RWPE2 (cell line): Measurements from ENCODE around the gene TSPAN18.

Source experiments
- ATAC-seq: fragments of 200-7000 bp; cut with Tn5 transposase; 3 replicates; pipeline ENCODE4 v1.9.1; 2021; ENCODE audit warnings: low read depth
- DNase-seq: peaks from one replicate; pipeline ENCODE4 v3.0.0-alpha.2; 2020; ENCODE audit warnings: low spot score
- H3K27ac ChIP-seq: fragments of 450-650 bp; 2 replicates; pipeline ENCODE4 v1.5.1; 2017; ENCODE audit warnings: mild to moderate bottlenecking; ENCODE audit not compliant: poor library complexity, severe bottlenecking
- H3K27me3 ChIP-seq: fragments of 250-450 bp; sonication (Bioruptor Pico); 2 replicates; pipeline ENCODE4 v1.5.1; 2021; ENCODE audit warnings: mild to moderate bottlenecking, moderate library complexity; ENCODE audit not compliant: insufficient read depth, poor library complexity, severe bottlenecking
- H3K36me3 ChIP-seq: fragments of 250-450 bp; sonication (Bioruptor Pico); 2 replicates; pipeline ENCODE4 v1.5.1; 2020; ENCODE audit warnings: low read depth, mild to moderate bottlenecking, moderate library complexity
- H3K4me1 ChIP-seq: fragments of 250-450 bp; sonication (Bioruptor Pico); 2 replicates; pipeline ENCODE4 v1.5.1; 2021; ENCODE audit warnings: mild to moderate bottlenecking, moderate library complexity; ENCODE audit not compliant: insufficient read depth, poor library complexity, severe bottlenecking
- H3K4me3 ChIP-seq: fragments of 250-450 bp; sonication (Bioruptor Pico); 2 replicates; pipeline ENCODE4 v1.5.1; 2021; ENCODE audit warnings: mild to moderate bottlenecking, moderate library complexity; ENCODE audit not compliant: severe bottlenecking
- H3K9me3 ChIP-seq: fragments of 250-450 bp; sonication (Bioruptor Pico); 2 replicates; pipeline ENCODE4 v1.5.1; 2021; ENCODE audit warnings: mild to moderate bottlenecking, moderate library complexity; ENCODE audit not compliant: severe bottlenecking
- CTCF ChIP-seq: fragments of 450-650 bp; IDR thresholded peaks from one replicate; pipeline ENCODE4 v1.5.1; 2017; ENCODE audit warnings: mild to moderate bottlenecking, moderate library complexity; ENCODE audit not compliant: poor library complexity, severe bottlenecking

The TSPAN18 gene

DNA sequence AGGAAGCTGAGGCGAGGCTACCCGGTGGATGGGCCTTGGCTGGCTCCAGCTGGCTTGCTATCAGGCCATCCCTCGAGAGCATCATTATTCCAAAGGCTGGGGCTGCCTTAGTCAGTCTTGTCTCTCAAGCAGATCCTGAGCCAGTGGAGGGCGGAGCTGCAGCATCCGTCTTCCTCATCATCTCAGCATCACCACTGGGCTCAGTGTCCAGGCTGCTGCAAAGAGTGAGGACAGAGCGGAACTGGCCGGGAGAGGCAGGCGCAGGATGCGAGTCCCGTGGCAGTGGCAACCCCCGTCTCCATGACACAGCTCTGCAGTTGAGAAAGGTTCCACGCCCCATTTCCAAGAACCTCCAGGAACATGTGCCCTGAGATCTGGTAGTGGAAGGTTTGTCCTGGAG is 219.5 kb downstream of the TSPAN18 start:
- TF ChIP-seq CTCF: no peak
- no peak for ATAC-seq

GRCh38 chr11:44947114-44947513 is 220.4 kb downstream of the TSPAN18 start:
- DNase-seq (no peak), ATAC-seq (no peak)
- no peaks in the 10 kb centered on the region for H3K9me3 ChIP-seq
- no peaks in the 10 kb centered on the region for H3K36me3 ChIP-seq
- TF ChIP-seq CTCF: no peak
- no peaks in the 10 kb centered on the region for H3K27me3 ChIP-seq
- H3K27ac ChIP-seq: no peak overlapping the region
- H3K4me3 ChIP-seq: no peak overlapping the region
- no peaks in the 10 kb centered on the region for H3K4me1 ChIP-seq

More for the DNA sequence above, 219.5 kb downstream of the TSPAN18 start:
- no peaks in the 10 kb centered on the region for H3K27me3 ChIP-seq
- DNase-seq: no peak
- H3K27ac ChIP-seq: no peak overlapping the region
- no peaks in the 10 kb centered on the region for H3K4me1 ChIP-seq
- H3K36me3 ChIP-seq: no peaks in the 10 kb centered on the region
- no peak overlapping the region for H3K4me3 ChIP-seq
- H3K9me3 ChIP-seq: no peaks in the 10 kb centered on the region

DNA sequence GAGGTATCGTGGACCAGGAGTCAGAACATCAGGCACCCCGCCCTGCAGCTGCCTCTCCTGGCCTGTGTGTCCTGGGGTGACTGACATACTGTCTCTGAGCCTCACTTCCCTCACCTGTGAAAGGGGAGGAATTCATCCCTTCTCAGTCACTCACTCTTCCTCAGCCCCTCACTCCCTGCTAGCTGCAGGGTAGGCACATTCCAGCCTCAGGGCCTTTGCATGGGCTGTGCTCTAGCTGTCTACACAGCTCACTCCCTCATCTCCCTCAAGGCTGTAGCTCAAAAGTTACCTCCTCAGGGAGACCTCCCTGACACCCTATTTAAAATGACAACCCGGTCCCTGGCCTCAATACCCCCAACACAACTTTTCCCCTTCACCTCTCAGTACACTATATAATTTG is 221.4 kb downstream of the TSPAN18 start:
- DNase-seq (no peak), ATAC-seq (no peak)
- Histone ChIP-seq H3K4me1 (no peaks in the 10 kb centered on the region), H3K27ac (no peak overlapping the region), H3K27me3 (no peaks in the 10 kb centered on the region), H3K36me3 (no peaks in the 10 kb centered on the region), H3K9me3 (no peaks in the 10 kb centered on the region), H3K4me3 (no peak overlapping the region)
- no peak for TF ChIP-seq CTCF

DNA sequence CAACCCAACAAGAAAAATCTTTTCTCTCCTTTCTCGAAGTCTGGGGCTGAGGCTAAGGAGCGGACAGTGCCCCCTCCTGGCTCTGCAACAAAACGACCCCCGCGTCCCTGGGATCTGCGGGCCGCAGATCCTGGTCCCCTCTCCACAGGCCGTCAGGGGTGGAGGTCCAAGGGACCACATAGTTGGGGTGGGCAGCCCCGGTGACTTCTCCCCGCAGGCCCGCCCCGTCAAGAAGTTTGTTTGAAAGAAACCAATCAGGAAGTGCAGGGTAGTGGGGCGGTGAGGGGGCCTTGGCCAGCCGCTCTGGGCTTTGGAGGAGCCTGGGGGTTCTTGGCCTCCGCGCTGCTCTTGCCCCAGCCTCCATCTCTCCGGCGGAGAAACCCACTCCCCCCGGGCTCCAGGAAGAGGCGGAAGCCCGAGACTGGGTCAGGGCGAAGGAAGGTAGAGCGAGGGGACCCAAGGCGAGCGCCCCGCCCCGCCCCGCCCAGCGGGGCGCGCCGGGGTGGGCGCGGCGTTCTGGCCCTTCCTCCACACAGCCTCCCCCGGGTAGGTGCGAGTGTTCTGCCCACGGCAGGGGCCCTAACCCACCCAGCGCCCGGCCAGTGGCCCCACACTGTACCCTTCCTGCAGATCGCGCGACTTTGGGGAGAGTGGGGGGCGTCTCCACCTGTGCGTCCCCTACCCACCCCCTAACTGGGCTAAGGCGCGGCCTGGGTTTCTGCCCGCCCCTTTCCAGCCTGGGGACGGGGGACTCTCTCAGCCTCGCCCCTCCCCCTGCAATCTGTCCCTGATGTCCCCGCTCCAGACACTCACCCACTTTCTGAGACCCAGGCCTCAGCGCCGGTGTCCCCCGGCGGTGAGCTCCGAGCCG is 222.6 kb downstream of the TSPAN18 start:
- DNase-seq: no peak
- no peaks in the 10 kb centered on the region for H3K9me3 ChIP-seq

More for the DNA sequence above, 222.6 kb downstream of the TSPAN18 start:
- Histone ChIP-seq H3K36me3 (no peaks in the 10 kb centered on the region), H3K27me3 (no peaks in the 10 kb centered on the region), H3K4me3 (peak overlapping the region; percentile 85), H3K27ac (peak overlapping the region; percentile 25), H3K4me1 (no peaks in the 10 kb centered on the region)
- TF ChIP-seq CTCF: peak; percentile 48
- ATAC-seq: peak; percentile 22; the same call in 2 of the 3 replicates
